ENCODE measurements around the gene NCR3LG1.

NCR3LG1 gene

GRCh38 chr11:17386331-17387084 is 34.9 kb downstream of the NCR3LG1 start:
- TF ChIP-seq CTCF (IDR thresholded peaks at IDR 0.05; ENCODE audit: control extremely low read depth, extremely low read depth, low read depth, missing control alignments), result peak; percentile 61
- POLR2A ChIA-PET, result no interaction called here
- CTCF ChIA-PET, result interaction anchor here (0.7 to 14.8 kb wide), 12 partner anchors 7 to 157 kb away, joined by 3 to 220 read pairs (median 4); no protein-coding TSS in a partner anchor
- DNase-seq (ENCODE audit: extremely low spot score), result peak; percentile 69

- DNase-seq (ENCODE audit: extremely low spot score), result no peak
- CTCF ChIA-PET, result interaction anchor here (0.7 to 14.8 kb wide), 11 partner anchors 13 to 157 kb away, joined by 3 to 220 read pairs (median 4); no protein-coding TSS in a partner anchor
- POLR2A ChIA-PET, result no interaction called here
- no peak for TF ChIP-seq CTCF (IDR thresholded peaks at IDR 0.05; ENCODE audit: control extremely low read depth, extremely low read depth, low read depth, missing control alignments)
Measured at GRCh38 chr11:17387254-17387653, 35.7 kb downstream of the NCR3LG1 start.

GRCh38 chr11:17387811-17388210 is 36.2 kb downstream of the NCR3LG1 start:
- ChIA-PET POLR2A (no interaction called here), CTCF (interaction anchor here (0.7 to 14.8 kb wide), 5 partner anchors 78 to 160 kb away, joined by 3 to 220 read pairs (median 4); partner anchors contain the start of gene OTOG)
- TF ChIP-seq CTCF (IDR thresholded peaks at IDR 0.05; ENCODE audit: control extremely low read depth, extremely low read depth, low read depth, missing control alignments), result no peak
- no peak for DNase-seq (ENCODE audit: extremely low spot score)

GRCh38 chr11:17388609-17389210 is 37.1 kb downstream of the NCR3LG1 start, which contains the start of gene KCNJ11:
Gene KCNJ11 (minus strand): TSS chr11:17388659. CDS start chr11:17388091, 568 bp downstream.
- DNase-seq (ENCODE audit: extremely low spot score), result peak; percentile 25
- no peak for TF ChIP-seq CTCF (IDR thresholded peaks at IDR 0.05; ENCODE audit: control extremely low read depth, extremely low read depth, low read depth, missing control alignments)
- ChIA-PET POLR2A (no interaction called here), CTCF (interaction anchor here (0.7 to 14.8 kb wide), 16 partner anchors 9 to 177 kb away, joined by 3 to 220 read pairs (median 4); partner anchors contain the start of gene OTOG)

GRCh38 chr11:17389211-17389956 is 37.8 kb downstream of the NCR3LG1 start:
- ChIA-PET POLR2A (no interaction called here), CTCF (interaction anchor here (0.8 to 14.8 kb wide), 11 partner anchors 10 to 135 kb away, joined by 3 to 220 read pairs (median 5); no protein-coding TSS in a partner anchor)
- peak; percentile 65 for TF ChIP-seq CTCF (IDR thresholded peaks at IDR 0.05; ENCODE audit: control extremely low read depth, extremely low read depth, low read depth, missing control alignments)
- peak; percentile 88 for DNase-seq (ENCODE audit: extremely low spot score)

Measured in GM10248 (cell line).